Activated CD4-positive, alpha-beta memory T cell treated with anti-CD3 and anti-CD28 coated beads, Interleukin-2, amount 10 ng/mL, durations not matched to agents 7 days and 5 days (primary cell): ENCODE data around the gene MEOX2. TPM values are rescaled to one million over a fixed set of nuclear protein-coding genes. Genes with fewer than 3 reads are reported as not detected.

Experiments
- CTCF ChIA-PET: fragments of 350-600 bp; sonication (Branson Sonifier 250); formaldehyde crosslinking; loops from one replicate; lab custom pipeline; 2021; ENCODE audit warnings: antibody characterized with exemption, inconsistent platforms; lab: Charles Lee
- POLR2A ChIA-PET: fragments of 350-600 bp; sonication (Branson Sonifier 250); formaldehyde crosslinking; loops from one replicate; lab custom pipeline; 2021; ENCODE audit warnings: antibody characterized with exemption; lab: Charles Lee
- DNase-seq: peaks from one replicate; pipeline ENCODE4 v3.0.0-alpha.2; 2020
- H3K27ac Mint-ChIP-seq: one replicate; pipeline ENCODE4 v1.8.0; 2021; ENCODE audit warnings: mild to moderate bottlenecking, mixed read lengths
- H3K27me3 Mint-ChIP-seq: one replicate; pipeline ENCODE4 v1.8.0; 2021; ENCODE audit warnings: mixed read lengths
- H3K36me3 Mint-ChIP-seq: one replicate; pipeline ENCODE4 v1.8.0; 2021; ENCODE audit warnings: low read depth, mixed read lengths
- H3K4me1 Mint-ChIP-seq: one replicate; pipeline ENCODE4 v1.8.0; 2021; ENCODE audit warnings: mixed read lengths
- H3K4me3 Mint-ChIP-seq: one replicate; pipeline ENCODE4 v1.8.0; 2021; ENCODE audit warnings: mild to moderate bottlenecking, mixed read lengths
- H3K9me3 Mint-ChIP-seq: one replicate; pipeline ENCODE4 v1.8.0; 2021; ENCODE audit warnings: mixed read lengths
- total RNA-seq, 2 experiments: library from RNA; stranded (reverse); gene quantifications; one replicate each; pipeline ENCODE4 v1.2.3, GENCODE V29; 2021

The MEOX2 gene
- total RNA-seq, 2 experiments from 2014 or later, result not detected

DNA sequence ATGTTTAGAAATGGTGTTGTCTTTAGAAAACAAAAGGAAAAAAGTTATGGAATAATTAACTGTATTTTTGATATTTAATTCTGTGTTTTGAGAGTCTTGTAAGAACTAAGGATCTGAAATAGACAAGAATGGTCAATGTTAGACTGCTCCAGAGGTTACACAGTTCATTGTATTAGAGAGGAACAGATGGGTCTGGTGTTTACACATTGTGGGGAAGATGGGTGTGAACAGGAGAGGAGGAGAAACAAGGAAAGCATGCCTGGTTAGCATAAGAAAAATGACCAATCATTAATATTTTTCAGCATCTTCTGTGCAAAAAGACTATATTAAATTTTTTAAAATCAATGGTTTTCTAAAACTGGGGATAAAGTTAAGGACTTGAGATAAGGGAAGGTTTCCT lies 11.9 kb downstream of the MEOX2 start:
- Mint-ChIP-seq H3K4me1 (no peaks in the 10 kb centered on the region), H3K27ac (no peak overlapping the region), H3K27me3 (no peaks in the 10 kb centered on the region), H3K4me3 (no peak overlapping the region), H3K36me3 (no peaks in the 10 kb centered on the region), H3K9me3 (peaks cover 7% of the 10 kb centered on the region)
- CTCF ChIA-PET, result no interaction called here
- DNase-seq, result no peak
- POLR2A ChIA-PET, result no interaction called here

DNA sequence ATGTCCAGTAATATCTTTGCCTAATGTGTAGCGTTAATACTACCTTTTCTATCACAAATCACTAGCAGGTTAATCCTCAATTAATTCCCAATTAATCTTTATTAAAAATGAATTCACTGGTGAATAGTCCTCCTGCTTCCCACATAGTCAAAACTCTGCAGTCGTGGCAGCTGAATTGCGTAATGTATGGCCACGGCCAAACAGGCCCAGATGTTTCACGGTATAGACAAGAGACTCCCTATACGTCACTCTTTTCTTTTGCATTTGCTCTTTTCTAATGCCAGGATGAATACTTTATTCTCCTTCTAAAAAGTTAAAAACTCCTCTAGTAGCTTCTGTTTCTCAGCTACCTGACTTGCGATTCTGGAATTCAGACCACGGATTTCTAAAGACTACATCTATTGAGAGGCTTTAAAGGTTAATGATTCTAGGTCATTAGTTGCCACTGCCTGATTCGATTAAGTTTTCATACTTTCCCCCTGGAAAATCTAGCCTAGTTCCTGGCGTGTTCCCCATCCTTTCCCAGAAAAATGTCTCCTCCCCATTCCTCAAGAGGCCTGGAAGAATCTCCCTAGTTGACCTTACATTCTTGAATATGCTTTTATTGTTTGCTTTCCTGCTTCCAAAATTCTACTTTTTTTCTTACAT lies 16.9 kb downstream of the MEOX2 start:
- ChIA-PET CTCF (no interaction called here), POLR2A (no interaction called here)
- H3K27ac Mint-ChIP-seq, result no peak overlapping the region
- no peaks in the 10 kb centered on the region for H3K27me3 Mint-ChIP-seq
- peaks cover 7% of the 10 kb centered on the region for H3K9me3 Mint-ChIP-seq
- H3K4me1 Mint-ChIP-seq, result no peaks in the 10 kb centered on the region
- H3K36me3 Mint-ChIP-seq, result no peaks in the 10 kb centered on the region
- no peak for DNase-seq
- no peak overlapping the region for H3K4me3 Mint-ChIP-seq

DNA sequence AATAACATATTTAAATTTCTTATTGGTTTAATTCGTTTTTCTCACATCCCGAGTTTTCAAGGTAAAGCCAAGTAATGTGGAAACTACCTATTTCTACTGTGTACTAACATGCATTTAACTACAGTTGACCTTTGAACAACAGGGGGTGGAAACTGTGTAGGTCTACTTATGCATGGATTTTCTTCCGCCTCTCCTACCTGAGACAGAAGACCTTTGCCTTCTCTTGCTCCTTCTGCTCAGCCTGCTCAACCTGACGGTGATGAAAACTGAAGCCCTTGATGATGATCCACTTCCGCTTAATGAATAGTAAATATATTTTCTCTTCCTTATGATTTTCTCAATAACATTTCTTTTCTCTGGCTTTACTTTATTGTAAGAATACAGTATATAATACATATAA lies 18.5 kb downstream of the MEOX2 start:
- CTCF ChIA-PET, result no interaction called here
- POLR2A ChIA-PET, result no interaction called here
- Mint-ChIP-seq H3K27me3 (no peaks in the 10 kb centered on the region), H3K36me3 (no peaks in the 10 kb centered on the region), H3K9me3 (peaks cover 7% of the 10 kb centered on the region), H3K27ac (no peak overlapping the region), H3K4me1 (no peaks in the 10 kb centered on the region), H3K4me3 (no peak overlapping the region)
- no peak for DNase-seq

DNA sequence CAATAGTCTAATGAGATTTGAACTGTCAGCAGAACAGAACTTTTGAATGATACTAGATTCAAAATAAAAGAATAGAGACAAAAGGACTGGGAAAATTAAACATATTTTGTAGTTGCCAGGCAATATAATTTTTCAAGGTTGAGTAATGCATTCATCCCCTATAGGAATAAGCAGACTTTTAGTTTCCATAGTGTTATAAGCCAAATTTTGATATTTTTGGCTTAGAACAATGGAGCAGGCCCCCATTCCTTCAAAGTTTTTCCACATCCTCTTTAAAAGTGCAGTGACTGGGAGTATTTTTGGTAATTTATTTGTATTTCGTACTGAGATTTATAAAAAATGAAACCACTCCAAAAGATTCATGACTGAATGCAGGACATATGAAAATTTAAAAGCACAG lies 24.0 kb downstream of the MEOX2 start:
- Mint-ChIP-seq H3K27ac (no peak overlapping the region), H3K27me3 (no peaks in the 10 kb centered on the region), H3K9me3 (peaks cover 2% of the 10 kb centered on the region), H3K36me3 (no peaks in the 10 kb centered on the region), H3K4me1 (no peaks in the 10 kb centered on the region), H3K4me3 (no peak overlapping the region)
- ChIA-PET POLR2A (no interaction called here), CTCF (no interaction called here)
- no peak for DNase-seq

DNA sequence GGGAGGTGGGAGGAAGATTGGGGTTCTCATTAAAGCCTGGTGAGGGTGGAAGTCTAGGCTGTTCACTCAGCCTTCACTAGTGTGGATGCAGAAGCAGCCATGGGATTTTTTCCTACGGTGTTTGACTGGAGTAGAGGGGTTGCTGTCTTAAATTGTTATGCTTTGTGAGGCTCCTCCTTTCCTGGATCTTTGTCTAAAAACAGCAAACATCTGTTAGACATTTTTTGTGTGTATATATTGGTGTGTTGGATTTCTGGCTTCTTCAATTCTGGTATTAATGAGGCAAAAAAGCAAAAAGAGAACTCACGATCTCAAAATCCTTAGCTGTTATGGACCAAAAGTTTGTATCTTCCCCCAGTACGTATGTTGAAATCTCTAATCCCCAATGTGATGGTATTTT lies 28.2 kb downstream of the MEOX2 start:
- Mint-ChIP-seq H3K4me3 (no peak overlapping the region), H3K36me3 (no peaks in the 10 kb centered on the region), H3K27me3 (no peaks in the 10 kb centered on the region), H3K27ac (no peak overlapping the region), H3K9me3 (peaks cover 4% of the 10 kb centered on the region), H3K4me1 (no peaks in the 10 kb centered on the region)
- CTCF ChIA-PET, result no interaction called here
- POLR2A ChIA-PET, result no interaction called here
- DNase-seq, result no peak

DNA sequence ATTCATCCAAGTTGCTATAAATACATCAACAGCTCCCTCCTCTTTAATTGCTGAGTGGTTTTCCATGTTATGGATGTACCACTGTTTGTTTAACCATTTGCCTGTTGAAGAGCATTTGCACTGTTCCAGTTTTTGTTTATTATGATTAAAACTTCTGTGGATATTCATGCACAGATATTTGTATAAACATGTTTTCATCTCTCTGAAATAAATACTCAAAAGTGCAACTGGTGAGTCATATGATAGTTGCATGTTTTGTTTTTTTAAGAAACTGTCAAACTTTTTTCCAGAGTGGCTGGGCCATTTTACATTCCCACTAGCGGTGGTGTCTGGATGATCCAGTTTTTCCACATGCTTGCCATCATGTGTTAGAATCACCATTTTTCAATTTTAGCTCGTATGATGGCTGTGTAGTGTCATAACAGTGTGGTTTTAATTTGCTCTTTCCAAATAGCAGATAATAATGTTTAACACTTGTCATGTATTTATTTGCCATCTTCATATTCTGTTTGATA lies 33.6 kb downstream of the MEOX2 start:
- peaks cover 10% of the 10 kb centered on the region for H3K9me3 Mint-ChIP-seq
- H3K27me3 Mint-ChIP-seq, result no peaks in the 10 kb centered on the region
- no peaks in the 10 kb centered on the region for H3K4me1 Mint-ChIP-seq
- no peak for DNase-seq
- ChIA-PET POLR2A (no interaction called here), CTCF (no interaction called here)
- H3K36me3 Mint-ChIP-seq, result no peaks in the 10 kb centered on the region
- no peak overlapping the region for H3K4me3 Mint-ChIP-seq
- H3K27ac Mint-ChIP-seq, result no peak overlapping the region

DNA sequence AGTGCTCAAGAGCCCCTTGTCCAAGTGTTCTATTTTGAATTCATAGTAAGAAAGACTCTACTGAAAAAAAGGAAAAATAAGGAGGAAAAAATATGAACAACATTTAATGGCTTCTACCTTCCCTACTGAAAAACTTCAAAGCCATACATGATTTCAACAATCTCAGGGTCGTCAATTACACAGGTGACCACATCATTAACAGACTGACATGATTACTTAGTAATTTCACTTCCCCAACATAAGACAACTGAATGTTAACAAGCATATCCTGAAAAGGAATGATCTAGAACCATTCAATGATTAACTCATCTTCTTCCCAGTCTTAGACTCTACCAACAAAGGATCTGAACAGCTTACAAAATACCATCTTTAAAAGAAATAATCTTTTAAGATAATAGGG lies 34.8 kb downstream of the MEOX2 start:
- ChIA-PET CTCF (no interaction called here), POLR2A (no interaction called here)
- Mint-ChIP-seq H3K4me3 (no peak overlapping the region), H3K27ac (no peak overlapping the region), H3K27me3 (no peaks in the 10 kb centered on the region), H3K9me3 (peaks cover 8% of the 10 kb centered on the region), H3K4me1 (no peaks in the 10 kb centered on the region), H3K36me3 (no peaks in the 10 kb centered on the region)
- no peak for DNase-seq

DNA sequence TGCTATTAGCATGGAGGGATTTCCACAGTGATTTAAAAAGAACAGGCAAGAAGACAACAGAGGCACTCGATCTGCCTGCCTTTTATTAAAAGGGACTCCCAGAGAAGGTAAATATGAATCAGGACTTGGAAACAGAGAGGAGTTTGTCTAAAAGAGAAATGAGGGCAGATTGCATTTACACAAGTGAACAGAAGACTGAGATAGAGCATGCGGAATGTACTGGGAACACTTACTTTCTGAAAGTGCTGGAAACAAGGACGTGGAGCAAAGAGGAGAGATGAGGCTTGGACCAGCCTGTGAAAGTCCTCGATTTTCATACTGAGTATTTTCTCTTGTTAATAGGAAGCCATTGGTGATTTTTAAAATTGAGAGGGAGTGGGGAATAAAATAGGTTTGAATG lies 35.7 kb downstream of the MEOX2 start:
- ChIA-PET CTCF (no interaction called here), POLR2A (no interaction called here)
- H3K9me3 Mint-ChIP-seq, result peaks cover 8% of the 10 kb centered on the region
- no peak for DNase-seq
- no peak overlapping the region for H3K4me3 Mint-ChIP-seq
- H3K27ac Mint-ChIP-seq, result no peak overlapping the region
- no peaks in the 10 kb centered on the region for H3K4me1 Mint-ChIP-seq
- H3K27me3 Mint-ChIP-seq, result no peaks in the 10 kb centered on the region
- no peaks in the 10 kb centered on the region for H3K36me3 Mint-ChIP-seq

DNA sequence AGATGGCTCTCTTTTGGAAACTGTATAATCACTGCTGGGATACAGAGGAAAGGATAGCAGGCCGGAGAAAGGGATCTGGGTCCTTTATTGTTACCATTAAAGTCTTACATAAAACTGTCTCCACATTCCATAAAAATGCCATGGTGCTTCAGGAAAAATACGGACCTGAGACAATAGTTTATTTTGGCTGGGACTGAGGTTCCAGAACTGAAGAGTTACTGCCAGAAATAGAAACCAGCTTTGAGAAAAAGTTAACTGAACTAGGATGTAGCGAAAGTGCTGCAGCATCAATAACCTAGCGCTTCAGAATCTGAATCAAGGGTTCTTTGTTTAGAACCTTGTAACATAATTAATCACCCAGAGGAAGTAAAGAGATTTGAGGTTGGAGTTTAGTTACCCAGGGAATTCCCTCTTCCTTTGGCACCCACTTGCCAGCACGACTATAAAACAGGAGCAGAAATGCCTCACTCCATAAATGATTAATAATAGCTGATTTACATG lies 38.0 kb downstream of the MEOX2 start:
- H3K27me3 Mint-ChIP-seq, result no peaks in the 10 kb centered on the region
- H3K36me3 Mint-ChIP-seq, result no peaks in the 10 kb centered on the region
- no peak overlapping the region for H3K4me3 Mint-ChIP-seq
- H3K4me1 Mint-ChIP-seq, result no peaks in the 10 kb centered on the region
- no peak overlapping the region for H3K27ac Mint-ChIP-seq
- ChIA-PET POLR2A (no interaction called here), CTCF (no interaction called here)
- H3K9me3 Mint-ChIP-seq, result peaks cover 8% of the 10 kb centered on the region
- no peak for DNase-seq

DNA sequence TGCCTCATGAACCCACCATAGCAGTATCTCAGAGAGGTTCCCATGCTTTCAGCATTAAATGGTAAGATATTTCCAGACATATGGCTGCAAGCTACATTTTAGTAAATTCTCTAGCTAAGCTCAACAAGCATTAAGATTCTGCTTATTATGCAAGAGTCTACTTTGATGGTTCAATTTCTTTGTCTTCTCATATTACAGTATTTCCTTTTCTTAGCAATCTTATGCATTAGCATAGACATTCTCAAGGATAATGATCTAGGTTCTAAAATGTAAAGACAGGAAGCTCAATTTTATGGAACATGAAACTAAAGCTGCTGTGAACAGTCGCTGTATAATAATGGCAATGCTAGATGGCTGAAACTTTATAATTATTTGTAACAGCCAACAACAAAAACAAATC lies 39.2 kb downstream of the MEOX2 start:
- POLR2A ChIA-PET, result no interaction called here
- H3K4me1 Mint-ChIP-seq, result no peaks in the 10 kb centered on the region
- no peak overlapping the region for H3K4me3 Mint-ChIP-seq
- peaks cover 8% of the 10 kb centered on the region for H3K9me3 Mint-ChIP-seq
- no peaks in the 10 kb centered on the region for H3K36me3 Mint-ChIP-seq
- H3K27me3 Mint-ChIP-seq, result no peaks in the 10 kb centered on the region
- DNase-seq, result no peak
- CTCF ChIA-PET, result no interaction called here
- H3K27ac Mint-ChIP-seq, result no peak overlapping the region

DNA sequence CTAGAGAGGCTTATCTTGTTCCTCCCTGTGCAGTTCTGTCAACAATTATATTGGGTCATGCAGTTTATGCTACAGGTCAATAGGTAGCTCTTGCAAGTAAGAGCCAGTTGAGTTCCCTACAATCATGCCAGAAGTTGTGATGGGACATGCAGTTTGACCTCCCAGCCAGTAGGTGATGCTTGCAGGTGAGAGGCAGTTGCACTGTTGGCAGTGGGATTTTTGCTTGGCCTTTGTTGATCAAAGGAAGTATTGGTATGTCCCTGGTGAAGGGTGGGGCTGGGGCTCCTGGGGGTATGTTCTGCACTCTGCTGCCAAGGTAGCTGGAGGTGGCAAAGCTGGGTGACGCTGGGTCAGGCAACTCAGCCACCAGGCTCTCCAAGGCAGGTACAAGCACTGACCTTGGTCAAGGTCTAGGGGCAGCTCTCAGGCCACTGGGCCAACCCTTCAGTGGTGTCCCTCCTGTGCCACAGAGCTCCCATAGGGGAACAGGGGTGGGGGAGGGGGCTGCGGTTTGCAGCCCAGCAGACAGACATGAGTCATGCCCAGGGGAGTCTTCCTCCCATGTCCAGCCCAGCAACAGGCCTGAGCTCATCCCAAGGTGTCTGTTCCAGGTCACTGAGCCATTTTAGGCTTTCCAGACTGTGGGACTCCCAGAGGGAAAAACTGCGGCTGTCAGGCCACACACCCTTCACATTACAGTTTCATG lies 43.3 kb downstream of the MEOX2 start:
- ChIA-PET POLR2A (no interaction called here), CTCF (no interaction called here)
- Mint-ChIP-seq H3K4me1 (no peaks in the 10 kb centered on the region), H3K27ac (no peak overlapping the region), H3K36me3 (no peaks in the 10 kb centered on the region), H3K9me3 (peaks cover 6% of the 10 kb centered on the region), H3K4me3 (no peak overlapping the region), H3K27me3 (no peaks in the 10 kb centered on the region)
- DNase-seq, result no peak

DNA sequence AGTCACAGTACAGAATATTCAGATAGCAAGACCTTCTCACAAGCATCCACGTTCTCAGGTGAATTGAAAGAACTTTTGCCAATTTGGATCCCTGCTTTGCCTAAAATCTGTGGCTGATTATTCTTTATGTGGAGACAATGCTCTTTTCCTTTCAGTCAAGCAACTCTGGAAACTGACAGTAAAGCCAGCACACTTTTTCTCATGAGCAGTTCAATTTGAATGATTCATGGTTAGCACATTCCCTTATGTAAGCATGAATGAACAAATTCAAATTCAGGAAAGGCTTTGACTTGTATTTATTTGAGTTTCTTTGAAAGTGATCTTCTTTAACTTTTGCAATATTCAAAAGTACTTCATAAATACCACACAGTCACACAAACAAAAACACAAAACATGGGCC lies 57.6 kb downstream of the MEOX2 start:
- Mint-ChIP-seq H3K27ac (no peak overlapping the region), H3K36me3 (no peaks in the 10 kb centered on the region), H3K27me3 (no peaks in the 10 kb centered on the region), H3K9me3 (peaks cover 4% of the 10 kb centered on the region), H3K4me3 (no peak overlapping the region), H3K4me1 (no peaks in the 10 kb centered on the region)
- POLR2A ChIA-PET, result no interaction called here
- CTCF ChIA-PET, result no interaction called here
- no peak for DNase-seq

DNA sequence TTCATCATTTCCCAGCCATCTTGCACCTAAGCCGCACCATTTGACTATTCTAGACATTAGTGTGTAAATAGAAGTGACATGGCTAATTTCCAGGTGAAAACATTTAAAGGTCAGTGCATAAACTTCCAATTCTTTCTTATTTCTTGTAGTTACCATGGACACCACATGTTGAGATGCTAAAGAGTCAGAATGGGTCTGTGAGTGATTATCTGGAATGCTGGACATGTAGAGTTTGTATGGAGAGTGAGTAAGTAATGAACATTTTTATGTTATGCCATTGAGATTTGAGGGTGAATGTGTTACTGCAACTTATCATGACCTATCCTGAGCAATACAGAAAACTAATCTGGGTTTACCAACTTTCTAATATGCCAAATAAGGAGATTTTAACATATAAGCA lies 60.4 kb downstream of the MEOX2 start:
- ChIA-PET CTCF (no interaction called here), POLR2A (no interaction called here)
- no peak overlapping the region for H3K27ac Mint-ChIP-seq

DNA sequence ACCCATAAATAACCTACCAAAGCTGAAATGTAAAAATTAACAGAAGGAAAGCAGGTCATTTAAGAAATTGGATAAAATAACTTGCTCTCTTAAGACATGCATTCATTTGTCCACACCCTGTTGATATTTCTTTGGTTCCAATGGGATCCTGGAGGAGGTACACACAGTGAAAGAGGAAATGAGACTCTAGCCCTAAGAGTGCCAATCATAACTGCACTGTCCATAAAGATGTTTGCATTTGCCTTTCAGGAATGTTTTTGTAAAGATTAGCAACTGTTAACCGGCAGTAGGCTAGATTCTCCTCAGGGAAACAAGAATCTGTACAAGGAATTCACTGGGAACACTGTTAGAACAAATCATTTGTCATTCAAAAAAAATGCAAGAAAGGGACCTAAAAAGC lies 61.0 kb downstream of the MEOX2 start:
- Mint-ChIP-seq H3K4me3 (no peak overlapping the region), H3K36me3 (no peaks in the 10 kb centered on the region), H3K9me3 (peaks cover 6% of the 10 kb centered on the region), H3K27me3 (no peaks in the 10 kb centered on the region), H3K27ac (no peak overlapping the region), H3K4me1 (no peaks in the 10 kb centered on the region)
- ChIA-PET CTCF (no interaction called here), POLR2A (no interaction called here)
- DNase-seq, result no peak

More for the DNA sequence above, 60.4 kb downstream of the MEOX2 start:
- Mint-ChIP-seq H3K4me1 (no peaks in the 10 kb centered on the region), H3K4me3 (no peak overlapping the region), H3K36me3 (no peaks in the 10 kb centered on the region), H3K27me3 (no peaks in the 10 kb centered on the region), H3K9me3 (peaks cover 6% of the 10 kb centered on the region)
- no peak for DNase-seq
